GM12878 (cell line): ENCODE data around the gene KLK3.

Experiments
- ATF2 ChIP-seq: IDR thresholded peaks from 2 replicates; pipeline ENCODE4 v1.6.1; 2012; ENCODE audit warnings: low read length, inconsistent platforms
- CBFB ChIP-seq: IDR thresholded peaks from 2 replicates; pipeline ENCODE4 v1.6.1; 2016; ENCODE audit warnings: antibody characterized with exemption, low read depth
- CBX5 ChIP-seq: sonication (generic); IDR thresholded peaks from 2 replicates; pipeline ENCODE4 v1.6.1; 2016; ENCODE audit warnings: low read depth, moderate library complexity, mild to moderate bottlenecking, inconsistent platforms
- CTCF ChIP-seq, 3 experiments: IDR thresholded peaks in 2 of 3; conservative IDR thresholded peaks in 1 of 3; 2 replicates each; pipeline ENCODE4 v1.5.1; 2011; ENCODE audit warnings: low read depth in 3 of 3, low read length in 3 of 3, mild to moderate bottlenecking in 3 of 3, control low read depth in 2 of 3, moderate library complexity in 2 of 3, inconsistent platforms in 1 of 3, mixed read lengths in 1 of 3; ENCODE audit not compliant: control insufficient read depth in 2 of 3, insufficient read depth in 1 of 3; ENCODE audit errors: extremely low read depth in 1 of 3
- MAX ChIP-seq: IDR thresholded peaks from 2 replicates; pipeline ENCODE4 v1.6.1; 2012; ENCODE audit warnings: low read depth, low read length, improper control_type of control experiment
- MXI1 ChIP-seq: fragments of 150-350 bp; IDR thresholded peaks from 2 replicates; pipeline ENCODE4 v1.6.1; 2011; ENCODE audit warnings: low read depth, mild to moderate bottlenecking, inconsistent platforms, low read length, improper control_type of control experiment
- MYB ChIP-seq: fragments of 150-350 bp; IDR thresholded peaks from 2 replicates; pipeline ENCODE4 v1.6.1; 2014; ENCODE audit warnings: mild to moderate bottlenecking, low read depth, low read length, borderline replicate concordance
- POLR2AphosphoS5 ChIP-seq: IDR thresholded peaks from 2 replicates; pipeline ENCODE4 v1.6.1; 2011; ENCODE audit warnings: mild to moderate bottlenecking, low read length, inconsistent platforms
- RAD51 ChIP-seq: fragments of 450-650 bp; IDR thresholded peaks from 2 replicates; pipeline ENCODE4 v1.6.1; 2016; ENCODE audit warnings: moderate library complexity, mild to moderate bottlenecking, inconsistent platforms
- SP1 ChIP-seq: IDR thresholded peaks from one replicate; pipeline ENCODE4 v1.6.1; 2011; ENCODE audit warnings: low read depth, low read length
- TCF7 ChIP-seq: IDR thresholded peaks from 2 replicates; pipeline ENCODE4 v1.6.1; 2014; ENCODE audit warnings: antibody characterized with exemption, borderline replicate concordance

GRCh38 chr19:50858886-50859285 is 4.2 kb downstream of the KLK3 start:
- TF ChIP-seq CTCF (IDR thresholded peaks at IDR 0.05 in 2 of 3, conservative IDR thresholded peaks at IDR 0.05 in 1 of 3; ENCODE audit: control insufficient read depth in 2 of 3, extremely low read depth in 1 of 3, insufficient read depth in 1 of 3, low read depth in 3 of 3, low read length in 3 of 3) (no peak), CBX5 (no peak), CBFB (no peak), TCF7 (no peak), SP1 (no peak), RAD51 (no peak), ATF2 (no peak), MAX (no peak), POLR2AphosphoS5 (no peak), MYB (no peak), MXI1 (no peak)
